A549 treated with GW870086 at 1 μM for 4 hours (cell line): ENCODE measurements around the gene CXCL5. TPM values are rescaled to one million over a fixed set of nuclear protein-coding genes. Genes with fewer than 3 reads are reported as not detected.

Experiments
- total RNA-seq: library from RNA; stranded (reverse); fragments of 200-300 nt; extraction: Qiagen RNA extraction; gene quantifications from 5 replicates; pipeline ENCODE4 v1.2.3, GENCODE V29; 2022; ENCODE audit warnings: low read depth

CXCL5 gene
- total RNA-seq: 27.7 to 36.9 TPM (median 34.8 TPM) in 5 replicates

GRCh38 chr4:73998040-73999011 lies at the start of gene CXCL5:
CXCL5 (minus strand) TSS chr4:73998677; CDS start chr4:73998581, 96 bp downstream.

GRCh38 chr4:74038425-74039314 lies 40.2 kb upstream of the CXCL5 start, which contains the start of gene CXCL3:
CXCL3 (minus strand) TSS chr4:74038689; CDS start chr4:74038611, 78 bp downstream.

DNA sequence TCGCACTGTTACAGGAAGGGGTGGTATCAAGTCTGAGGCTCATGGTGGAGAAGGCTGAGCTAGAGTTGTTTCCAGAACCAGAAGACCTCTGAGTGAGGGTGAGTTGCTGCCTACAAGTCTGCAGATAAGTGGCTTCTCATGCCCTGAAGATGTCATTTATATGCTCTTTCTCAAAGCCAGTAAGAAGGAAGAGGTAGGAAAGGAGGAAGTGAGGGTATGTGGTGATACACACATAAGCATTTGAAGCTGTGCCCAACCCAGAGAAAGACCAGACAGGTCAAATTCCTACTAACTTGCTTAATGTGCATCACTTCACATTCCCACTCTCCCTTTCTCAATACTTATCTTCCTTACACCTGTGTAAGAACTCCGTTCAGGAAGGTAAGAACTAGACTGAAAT lies 10.4 kb downstream of the CXCL5 start, which contains the start of gene PPBP:
PPBP (minus strand) TSS at position 130 of the 400 bp plus-strand sequence; CDS start at position 43, 87 bp downstream.

Other genes with a start within 250 kb of the CXCL5 start
- gene CXCL6, start 162.0 kb downstream of the CXCL5 start, total RNA-seq: not detected in 5 replicates
- gene PF4V1, start 145.4 kb downstream of the CXCL5 start, total RNA-seq: not detected in 5 replicates
- gene CXCL1, start 129.3 kb downstream of the CXCL5 start, total RNA-seq: 8.2 to 9.5 TPM (median 9.2 TPM) in 5 replicates
- gene PF4, start 16.6 kb downstream of the CXCL5 start, total RNA-seq: 0.56 to 1.6 TPM (median 1.5 TPM) in 5 replicates
- gene PPBP, start 10.5 kb downstream of the CXCL5 start, total RNA-seq: 0.38 to 0.45 TPM in 2 of 5 replicates, not detected in the others
- 3.3 to 4.4 TPM (median 4.0 TPM) in 5 replicates for gene CXCL3, start 40.0 kb upstream of the CXCL5 start, total RNA-seq
- 13.6 to 20.4 TPM (median 16.7 TPM) in 5 replicates for gene CXCL2, start 100.5 kb upstream of the CXCL5 start, total RNA-seq
- 10.1 to 10.6 TPM (median 10.2 TPM) in 5 replicates for gene MTHFD2L, start 159.4 kb upstream of the CXCL5 start, total RNA-seq